Occipital lobe (tissue), 2 donors: Measurements from ENCODE around the gene SLC26A8. TPM values are rescaled to one million over a fixed set of nuclear protein-coding genes. Genes with fewer than 3 reads are reported as not detected.

Experiments
- DNase-seq: peaks from one replicate; lab custom pipeline; 2025; lab: John Stamatoyannopoulos, UW
- total RNA-seq: library from RNA; depleted of rRNA; stranded (reverse); fragments of >200 nt; gene quantifications from one replicate; pipeline ENCODE4 v1.2.3, GENCODE V29; 2014

The SLC26A8 gene, protein sequence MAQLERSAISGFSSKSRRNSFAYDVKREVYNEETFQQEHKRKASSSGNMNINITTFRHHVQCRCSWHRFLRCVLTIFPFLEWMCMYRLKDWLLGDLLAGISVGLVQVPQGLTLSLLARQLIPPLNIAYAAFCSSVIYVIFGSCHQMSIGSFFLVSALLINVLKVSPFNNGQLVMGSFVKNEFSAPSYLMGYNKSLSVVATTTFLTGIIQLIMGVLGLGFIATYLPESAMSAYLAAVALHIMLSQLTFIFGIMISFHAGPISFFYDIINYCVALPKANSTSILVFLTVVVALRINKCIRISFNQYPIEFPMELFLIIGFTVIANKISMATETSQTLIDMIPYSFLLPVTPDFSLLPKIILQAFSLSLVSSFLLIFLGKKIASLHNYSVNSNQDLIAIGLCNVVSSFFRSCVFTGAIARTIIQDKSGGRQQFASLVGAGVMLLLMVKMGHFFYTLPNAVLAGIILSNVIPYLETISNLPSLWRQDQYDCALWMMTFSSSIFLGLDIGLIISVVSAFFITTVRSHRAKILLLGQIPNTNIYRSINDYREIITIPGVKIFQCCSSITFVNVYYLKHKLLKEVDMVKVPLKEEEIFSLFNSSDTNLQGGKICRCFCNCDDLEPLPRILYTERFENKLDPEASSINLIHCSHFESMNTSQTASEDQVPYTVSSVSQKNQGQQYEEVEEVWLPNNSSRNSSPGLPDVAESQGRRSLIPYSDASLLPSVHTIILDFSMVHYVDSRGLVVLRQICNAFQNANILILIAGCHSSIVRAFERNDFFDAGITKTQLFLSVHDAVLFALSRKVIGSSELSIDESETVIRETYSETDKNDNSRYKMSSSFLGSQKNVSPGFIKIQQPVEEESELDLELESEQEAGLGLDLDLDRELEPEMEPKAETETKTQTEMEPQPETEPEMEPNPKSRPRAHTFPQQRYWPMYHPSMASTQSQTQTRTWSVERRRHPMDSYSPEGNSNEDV
- 5.3 TPM for total RNA-seq

DNA sequence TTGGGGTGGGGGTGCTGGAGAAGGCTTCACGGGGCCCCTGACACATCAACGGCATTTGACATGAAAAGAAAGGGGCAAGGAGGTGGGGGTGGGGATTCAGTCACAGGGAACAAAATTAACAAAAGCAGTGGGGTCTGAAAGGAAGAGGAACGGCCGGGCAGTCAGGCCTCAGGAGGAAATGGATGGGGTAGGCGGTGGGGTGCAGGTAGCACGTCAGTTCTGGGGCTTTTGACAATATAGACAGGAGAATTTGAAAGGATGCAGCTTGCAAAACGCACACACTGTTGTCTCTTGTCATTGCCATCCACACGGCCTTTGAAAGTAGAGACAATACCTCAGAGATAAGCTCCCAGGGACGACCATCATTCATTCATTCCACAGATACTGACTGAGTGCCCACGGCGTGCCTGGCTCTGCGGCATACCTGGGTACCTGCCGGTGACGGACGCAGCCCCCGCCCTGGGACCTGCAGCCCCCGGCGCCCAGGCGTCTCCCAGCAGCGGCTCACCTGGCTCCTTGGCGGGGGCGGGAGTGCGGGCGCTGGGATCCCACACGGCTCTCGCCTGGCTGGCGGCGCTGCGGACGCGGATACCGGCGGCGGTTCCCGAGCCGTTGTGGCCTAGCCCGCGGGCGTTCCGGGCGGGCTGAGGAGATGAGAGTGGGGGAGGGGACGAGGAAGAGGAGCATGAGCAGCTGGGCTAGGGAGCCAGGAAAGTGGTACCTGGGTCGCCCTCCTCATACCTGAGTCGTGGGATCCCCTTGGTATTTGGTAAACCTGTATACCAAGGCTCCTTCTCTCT, at the start of gene SLC26A8:
Gene SLC26A8 (minus strand): TSS at position 646 of the 800 bp plus-strand sequence. CDS start 4,934 bp downstream, outside the sequence.
- no peak for DNase-seq

DNA sequence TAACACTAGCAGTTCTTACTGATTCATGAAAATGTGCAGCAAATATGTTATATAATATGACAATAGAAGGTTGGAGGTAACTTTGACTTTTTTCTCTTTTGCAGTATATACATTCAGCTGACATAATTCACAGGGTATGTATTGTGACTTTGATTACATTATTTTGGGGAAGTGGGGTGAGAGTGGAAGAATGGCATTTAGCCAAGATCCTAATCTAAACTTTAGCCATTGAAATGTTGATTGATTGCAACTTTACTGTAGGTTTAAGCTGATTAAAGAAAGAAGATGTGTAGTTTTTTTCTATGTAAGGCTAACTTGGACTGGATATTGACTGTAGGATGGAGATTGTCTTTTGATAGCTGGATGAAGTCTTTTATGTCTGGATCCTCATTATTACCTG, 49.1 kb upstream of the SLC26A8 start:
- DNase-seq, result no peak

DNA sequence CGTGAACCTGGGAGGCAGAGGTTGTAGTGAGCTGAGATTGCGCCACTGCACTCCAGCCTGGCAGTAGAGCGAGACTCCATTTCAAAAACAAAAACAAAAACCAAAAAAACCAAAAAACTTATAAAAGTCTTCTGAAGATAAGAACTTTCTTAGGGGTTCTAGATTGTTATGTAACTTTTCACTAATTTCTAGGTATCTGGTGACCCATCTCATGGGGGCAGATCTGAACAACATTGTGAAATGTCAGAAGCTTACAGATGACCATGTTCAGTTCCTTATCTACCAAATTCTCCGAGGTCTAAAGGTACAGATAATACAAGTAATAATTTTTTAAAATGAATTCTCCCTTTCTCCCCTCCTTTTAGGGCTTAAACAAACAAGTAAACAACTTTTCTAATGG, 48.2 kb upstream of the SLC26A8 start:
- DNase-seq, result no peak

DNA sequence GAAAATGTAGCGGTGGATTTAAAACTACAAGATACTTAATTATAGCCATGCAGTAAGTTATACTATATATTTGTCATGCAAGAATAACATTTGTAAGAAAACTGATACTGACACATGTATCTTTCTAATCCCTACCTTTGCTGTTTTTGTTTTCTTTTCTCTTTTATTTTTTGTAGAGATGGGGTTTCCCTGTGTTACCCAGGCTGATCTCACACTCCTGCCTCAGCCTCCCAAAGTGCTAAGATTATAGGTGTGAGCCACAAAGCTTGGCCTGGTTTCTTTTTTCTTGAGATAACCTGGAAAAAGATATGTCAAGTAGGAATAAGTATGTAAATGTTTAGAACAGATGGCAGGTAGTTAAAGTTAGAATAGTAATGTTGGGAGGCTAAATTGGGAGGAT, 47.3 kb upstream of the SLC26A8 start:
- DNase-seq, result no peak

DNA sequence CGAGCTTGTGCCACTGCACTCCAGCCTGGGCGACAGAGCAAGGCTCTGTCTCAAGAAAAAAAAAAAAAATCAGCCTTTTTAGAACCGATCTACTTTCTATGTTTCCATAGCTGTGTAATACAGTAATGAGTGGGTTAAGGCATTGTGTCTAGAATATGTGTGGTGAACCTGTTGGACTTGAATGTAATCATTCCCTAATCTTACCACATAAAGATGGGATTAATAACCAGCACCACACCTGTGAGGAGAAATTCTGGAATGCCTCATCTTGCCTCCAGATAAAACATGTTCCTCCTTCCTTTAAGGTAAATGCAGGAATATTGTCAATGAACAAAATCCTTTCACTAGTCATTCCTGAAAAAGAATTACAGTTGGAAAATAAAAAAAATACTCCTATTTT, 46.8 kb upstream of the SLC26A8 start:
- DNase-seq, result no peak

DNA sequence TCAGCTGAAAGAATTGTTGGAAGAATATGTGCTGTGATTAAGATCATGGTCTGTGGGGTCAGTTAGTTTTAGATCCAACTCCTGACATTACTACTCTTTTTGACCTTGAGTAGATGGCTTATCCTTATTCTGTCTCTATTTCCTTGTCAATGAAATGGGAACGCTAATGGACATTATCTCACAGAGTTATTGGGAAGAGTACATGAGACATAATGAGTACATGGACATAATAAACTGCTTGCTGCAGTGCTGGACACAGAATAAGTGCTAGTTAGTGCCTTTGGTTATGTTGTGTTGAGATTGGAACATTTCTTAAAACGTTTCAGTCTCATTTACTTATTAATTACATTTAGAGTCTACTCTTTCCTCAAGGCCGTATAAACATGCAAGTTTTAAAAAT, 45.8 kb upstream of the SLC26A8 start:
- no peak for DNase-seq

DNA sequence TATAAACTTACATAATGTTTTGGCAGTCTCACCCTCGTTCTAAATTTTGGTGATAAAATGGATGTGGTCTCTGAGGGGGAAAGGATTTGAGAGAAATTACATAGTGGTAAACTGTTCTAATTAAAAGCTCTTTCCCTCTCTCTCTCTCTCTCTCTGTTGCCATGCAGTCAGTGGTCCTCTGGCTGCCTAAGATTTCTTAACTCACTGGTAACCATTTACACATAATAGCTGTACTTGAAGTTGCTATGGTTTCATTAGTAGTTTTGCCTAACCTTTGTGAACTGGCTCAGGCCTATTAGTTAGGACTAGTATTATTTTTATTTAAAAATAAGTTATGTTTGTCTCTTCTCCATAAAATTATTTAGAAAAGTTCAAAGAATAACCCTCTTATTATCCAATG, 45.1 kb upstream of the SLC26A8 start:
- DNase-seq, result no peak

DNA sequence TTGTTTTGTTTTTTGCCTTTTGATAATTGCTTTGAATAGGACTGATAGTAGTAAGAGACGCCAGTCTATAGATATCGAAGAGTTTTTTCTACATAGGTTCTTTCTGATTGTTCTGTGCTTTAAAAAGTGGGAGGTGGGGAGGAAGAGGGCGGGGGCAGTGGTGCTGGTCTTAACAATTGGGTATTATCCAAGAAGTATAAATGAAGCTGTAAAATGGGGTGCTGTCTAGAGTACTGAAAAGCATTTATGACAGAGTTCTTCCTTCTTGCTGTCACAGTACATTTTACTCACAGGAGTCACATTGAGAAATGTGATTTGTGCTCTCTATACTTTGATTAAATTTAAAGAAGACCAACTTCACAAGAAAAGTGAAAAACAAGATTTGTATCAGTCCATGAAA, 44.1 kb upstream of the SLC26A8 start:
- DNase-seq, result no peak

DNA sequence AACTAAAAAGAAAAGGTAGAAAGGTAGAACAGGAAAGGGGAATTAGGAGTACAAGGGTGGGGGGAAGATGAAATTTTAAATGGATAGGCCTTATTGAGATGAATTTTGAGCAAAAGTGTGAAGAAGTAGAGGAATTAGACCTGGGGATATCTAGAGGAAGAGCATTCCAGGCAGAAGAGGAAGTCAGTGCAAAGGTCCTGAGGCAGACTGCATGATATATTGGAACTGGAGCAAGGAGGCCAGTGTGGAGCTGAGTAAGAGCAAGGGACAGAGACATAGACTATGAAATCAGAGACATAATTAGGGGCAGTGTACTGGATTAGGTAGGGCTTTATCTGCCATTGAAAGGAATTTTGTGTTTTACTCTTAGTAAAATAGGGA, 43.6 kb upstream of the SLC26A8 start:
- DNase-seq, result no peak

DNA sequence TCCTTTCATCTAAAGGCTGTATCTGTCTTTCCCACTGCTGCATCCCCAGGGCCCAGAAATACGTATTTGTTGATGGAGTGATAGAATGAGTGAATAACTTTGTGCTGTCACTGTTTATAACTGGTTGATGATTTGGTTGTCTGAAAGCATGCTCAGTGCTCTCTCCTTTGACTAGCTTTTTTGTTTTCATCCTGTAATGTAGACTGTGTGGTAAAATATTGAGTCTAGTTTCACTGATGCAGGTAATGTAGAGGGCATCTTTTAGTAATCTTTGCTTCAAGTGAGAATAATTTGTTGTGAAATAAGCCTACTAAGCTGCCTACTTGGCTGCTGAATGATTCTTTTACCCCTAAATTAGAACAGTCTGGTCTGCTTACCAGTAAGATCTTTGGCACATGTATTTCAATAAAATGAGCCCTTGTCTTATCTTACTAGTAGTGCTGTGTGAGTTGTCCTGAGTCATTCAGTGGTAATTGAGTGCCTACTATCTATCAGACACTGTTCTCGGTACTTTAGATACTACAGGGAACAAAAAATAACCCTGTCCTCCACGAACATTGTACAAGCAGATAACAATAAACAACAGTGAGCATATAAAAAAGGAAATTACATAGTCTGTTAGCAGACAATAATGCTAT, 43.1 kb upstream of the SLC26A8 start:
- DNase-seq, result no peak

DNA sequence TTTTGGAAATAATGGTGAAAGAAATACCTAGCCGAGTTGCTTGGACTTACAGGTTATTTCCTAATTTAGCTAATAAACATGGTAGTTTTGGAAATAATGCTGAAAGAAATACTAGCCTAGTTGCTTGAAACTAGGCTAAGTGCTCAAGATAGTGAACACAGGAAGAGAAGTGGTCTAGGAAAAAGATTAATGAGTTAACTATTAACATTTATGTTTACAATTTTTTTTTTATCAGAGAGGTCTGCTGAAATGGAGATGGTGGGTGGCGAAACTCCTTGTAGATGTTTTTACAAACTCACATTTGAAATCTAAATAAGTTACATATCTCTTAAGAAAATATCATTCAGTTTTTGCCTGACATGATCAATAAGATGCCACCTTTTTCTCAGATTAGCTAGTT, 42.4 kb upstream of the SLC26A8 start:
- DNase-seq, result no peak

DNA sequence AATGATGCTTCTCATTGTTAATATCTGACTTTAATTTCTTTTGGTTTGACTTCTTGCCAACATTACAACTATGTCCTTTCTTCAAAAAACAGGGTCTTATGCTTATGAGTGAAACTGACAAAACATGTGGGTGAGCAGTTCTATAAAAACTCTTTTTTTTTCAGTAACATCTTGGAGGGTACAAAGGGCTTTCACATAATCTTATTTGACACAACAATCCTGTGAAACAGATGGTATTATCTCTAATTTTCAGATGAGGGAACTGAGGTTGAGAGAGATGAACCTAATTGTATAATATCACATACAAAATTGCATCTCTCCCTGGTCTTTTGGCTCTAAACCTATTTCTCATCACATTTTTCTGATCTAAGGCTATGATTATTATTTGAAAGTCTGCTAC, 41.5 kb upstream of the SLC26A8 start:
- DNase-seq, result no peak

DNA sequence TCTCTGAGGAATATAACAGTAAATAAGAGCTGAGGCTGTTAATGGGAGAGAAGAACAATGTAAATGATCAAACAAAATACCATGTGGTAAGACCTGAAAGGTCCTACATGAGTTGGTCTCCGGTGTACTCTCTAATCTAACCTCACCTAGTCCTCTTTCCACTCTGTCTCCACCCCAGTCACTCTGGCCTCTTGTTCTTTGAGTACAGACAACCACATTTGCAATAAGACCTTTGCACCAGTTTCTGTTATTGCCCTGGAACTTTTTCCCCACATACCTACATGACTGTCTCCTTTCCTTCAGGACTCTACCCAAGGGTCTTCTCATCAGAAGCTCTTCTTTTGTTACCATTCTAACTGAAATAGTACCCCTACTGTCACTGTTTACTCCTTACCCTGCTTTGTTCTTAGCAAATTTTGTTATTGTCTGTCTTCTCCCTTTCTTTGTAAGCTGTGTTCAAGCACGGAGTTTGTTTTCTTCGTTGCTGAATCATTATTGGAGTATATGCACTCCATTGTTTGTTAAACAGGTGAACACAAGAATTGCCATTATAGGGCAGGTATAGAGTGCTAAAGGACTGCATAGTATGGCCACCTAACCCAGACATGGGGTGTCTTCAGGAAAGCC, 40.4 kb upstream of the SLC26A8 start:
- DNase-seq, result no peak

DNA sequence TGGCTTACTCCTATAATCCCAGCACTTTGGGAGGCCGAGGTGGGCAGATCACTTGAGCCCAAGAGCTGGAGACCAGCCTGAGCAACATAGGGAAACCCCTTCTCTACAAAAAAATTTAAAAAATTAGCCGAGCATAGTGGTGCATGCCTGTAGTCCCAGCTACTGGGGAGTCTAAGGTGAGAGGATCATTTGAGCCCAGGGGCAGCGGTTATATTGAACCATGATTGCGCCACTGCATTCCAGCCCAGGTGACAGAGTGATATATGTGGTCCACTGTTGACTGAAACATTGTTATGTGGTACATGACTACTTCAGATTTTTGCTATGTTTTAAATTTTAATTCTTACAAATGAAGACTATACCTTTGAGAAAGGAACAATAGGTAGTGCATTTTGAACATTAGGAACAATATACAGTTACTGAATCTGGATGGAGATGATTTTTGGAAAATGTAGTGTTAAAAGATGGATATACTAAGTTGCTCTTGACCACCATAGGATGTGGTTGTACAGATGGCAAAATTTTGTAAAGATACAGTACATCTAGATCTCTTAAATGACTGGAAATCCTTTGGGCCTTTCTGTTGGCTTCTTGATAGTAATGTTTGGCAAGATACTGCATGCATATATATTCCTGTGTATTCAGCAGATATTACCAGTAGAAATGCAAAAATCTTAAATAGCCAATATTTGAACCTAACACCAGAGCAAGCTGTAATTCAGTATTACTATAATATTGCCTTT, 39.0 kb upstream of the SLC26A8 start:
- DNase-seq, result no peak

DNA sequence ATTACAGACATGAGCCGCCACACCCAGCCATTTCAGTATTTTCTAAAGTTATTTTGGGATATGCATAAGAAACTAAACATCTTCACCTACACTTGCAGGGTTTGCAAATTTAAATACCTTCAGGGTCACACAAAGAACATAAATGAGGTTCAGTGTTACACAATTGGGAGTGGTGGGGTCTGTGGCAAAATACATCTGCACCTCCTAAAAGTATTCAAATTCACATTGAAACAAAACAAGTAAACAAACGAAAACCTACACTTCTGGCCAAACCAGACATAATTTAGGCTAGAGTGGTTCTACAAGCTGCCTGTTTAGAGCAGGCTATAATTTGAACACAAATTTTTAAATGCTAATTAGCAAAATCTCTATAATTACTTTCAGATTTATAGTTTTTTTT, 37.8 kb upstream of the SLC26A8 start:
- DNase-seq, result no peak

DNA sequence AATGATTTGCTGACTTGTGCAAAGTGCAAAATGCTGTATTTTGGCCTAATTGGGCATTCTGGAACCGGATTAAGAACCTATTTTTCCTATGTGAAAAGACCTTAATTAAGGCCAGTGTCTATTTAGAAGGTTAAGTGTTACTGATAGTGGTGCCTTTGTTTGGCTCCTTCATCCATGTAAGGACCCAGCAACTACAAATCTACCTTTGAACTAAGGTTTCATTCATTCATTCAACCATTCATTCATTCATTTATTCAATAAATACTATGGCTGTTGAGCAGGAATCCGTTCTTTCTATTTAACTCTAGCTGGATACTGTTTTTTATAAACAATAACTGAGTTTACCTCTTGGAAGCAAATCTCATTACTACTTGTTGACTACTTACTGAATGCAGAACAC, 36.8 kb upstream of the SLC26A8 start:
- no peak for DNase-seq

DNA sequence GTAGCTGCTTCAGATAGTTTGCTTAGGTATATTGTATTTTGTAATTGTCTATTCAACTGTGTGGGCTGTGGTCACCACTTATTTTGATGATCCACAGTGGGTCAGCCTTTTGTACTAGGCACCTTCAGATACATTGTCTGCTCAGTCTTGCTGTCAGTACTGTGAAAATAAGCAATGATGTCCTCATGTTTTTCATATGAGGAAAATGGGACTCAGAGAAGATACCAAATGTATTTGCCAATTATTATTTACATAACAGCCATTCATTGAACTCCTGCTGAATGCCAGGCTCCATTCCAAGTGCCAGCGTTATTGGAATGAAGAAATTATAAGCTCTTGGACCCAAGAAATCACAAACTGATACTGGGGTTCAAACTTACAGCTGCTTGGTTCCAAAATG, 31.7 kb upstream of the SLC26A8 start:
- DNase-seq, result no peak

DNA sequence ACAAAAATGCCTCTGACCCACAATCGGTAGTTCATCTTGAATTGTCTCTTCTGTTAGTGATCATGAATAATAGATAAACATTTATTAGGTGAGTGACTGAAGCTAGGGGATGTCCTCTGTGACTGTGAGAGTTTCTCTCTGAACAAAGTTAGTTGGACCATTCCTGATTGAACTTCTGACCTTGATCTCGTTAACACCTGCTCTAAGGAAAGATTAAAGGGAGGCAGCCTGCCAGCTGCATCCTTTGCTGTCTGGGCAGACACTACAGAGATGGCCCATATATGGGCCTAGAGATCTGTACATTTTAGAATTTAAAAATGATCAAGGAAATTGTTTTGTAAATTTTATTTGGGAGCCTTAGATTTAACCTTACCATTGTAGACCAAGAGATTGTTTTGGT, 30.5 kb upstream of the SLC26A8 start:
- no peak for DNase-seq

DNA sequence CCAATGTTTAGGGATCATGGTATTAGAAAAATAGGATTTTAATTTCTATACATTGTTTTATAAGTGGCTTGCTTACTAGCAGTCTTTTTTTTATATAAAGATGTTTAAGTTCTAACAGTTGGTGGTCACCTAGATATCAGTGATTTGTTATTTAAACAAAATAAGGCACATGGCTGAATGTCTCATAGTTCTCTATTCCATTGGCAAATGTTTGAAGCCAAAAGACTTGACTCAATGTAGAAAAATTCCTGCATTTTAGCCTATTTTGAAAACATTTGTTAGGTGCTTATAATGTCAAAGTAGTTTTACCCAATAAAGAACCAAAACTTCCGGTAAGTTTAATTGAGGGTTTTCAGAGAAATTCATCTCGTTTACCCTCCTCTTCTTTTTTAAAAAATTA, 30.0 kb upstream of the SLC26A8 start:
- no peak for DNase-seq

DNA sequence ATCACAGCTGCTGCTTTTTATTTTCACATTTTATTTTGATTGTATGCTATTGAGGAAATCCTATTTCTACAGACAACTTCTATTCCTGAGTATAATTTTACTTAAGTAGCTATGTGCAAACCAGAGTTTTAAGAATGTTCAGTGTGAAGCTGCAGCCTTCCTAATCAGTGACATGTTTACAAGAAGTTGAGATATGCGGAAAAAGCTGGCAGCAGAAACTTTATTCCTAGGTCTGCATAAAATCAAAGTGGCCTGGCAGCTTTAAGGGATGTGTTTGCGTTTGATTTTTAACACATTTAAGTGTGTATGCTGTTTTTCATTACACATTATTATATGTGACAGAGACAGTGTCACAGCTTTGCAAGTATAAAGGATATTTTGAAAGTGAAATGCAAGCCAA, 29.4 kb upstream of the SLC26A8 start:
- no peak for DNase-seq
